WERI-Rb-1 (cell line): ENCODE measurements around the gene PIP5K1B.

Experiments used
- DNase-seq: peaks from one replicate; pipeline ENCODE4 v3.0.0-alpha.2; 2020
- H3K27ac ChIP-seq: fragments of 250-450 bp; sonication (Bioruptor Pico); 2 replicates; pipeline ENCODE4 v1.5.1; 2020; ENCODE audit warnings: mild to moderate bottlenecking, moderate library complexity
- H3K27me3 ChIP-seq: fragments of 250-450 bp; sonication (Bioruptor Pico); 2 replicates; pipeline ENCODE4 v1.5.1; 2021; ENCODE audit warnings: mild to moderate bottlenecking, low read depth, moderate library complexity; ENCODE audit not compliant: insufficient read depth, severe bottlenecking
- H3K36me3 ChIP-seq: fragments of 250-450 bp; sonication (Bioruptor Pico); 2 replicates; pipeline ENCODE4 v1.5.1; 2020; ENCODE audit warnings: mild to moderate bottlenecking, moderate library complexity
- H3K4me3 ChIP-seq: 2 replicates; pipeline ENCODE4 v1.5.1; 2011; ENCODE audit warnings: low read depth, mild to moderate bottlenecking, control low read depth, low read length
- H3K9me3 ChIP-seq: fragments of 250-450 bp; sonication (Bioruptor Pico); 2 replicates; pipeline ENCODE4 v1.5.1; 2021; ENCODE audit warnings: mild to moderate bottlenecking, moderate library complexity; ENCODE audit not compliant: severe bottlenecking
- TF ChIP-seq, protein P1 (sequence below): IDR thresholded peaks from 2 replicates; pipeline ENCODE4 v1.5.1; 2011; ENCODE audit warnings: low read depth, mild to moderate bottlenecking, control low read depth, inconsistent platforms, low read length

The PIP5K1B gene

DNA sequence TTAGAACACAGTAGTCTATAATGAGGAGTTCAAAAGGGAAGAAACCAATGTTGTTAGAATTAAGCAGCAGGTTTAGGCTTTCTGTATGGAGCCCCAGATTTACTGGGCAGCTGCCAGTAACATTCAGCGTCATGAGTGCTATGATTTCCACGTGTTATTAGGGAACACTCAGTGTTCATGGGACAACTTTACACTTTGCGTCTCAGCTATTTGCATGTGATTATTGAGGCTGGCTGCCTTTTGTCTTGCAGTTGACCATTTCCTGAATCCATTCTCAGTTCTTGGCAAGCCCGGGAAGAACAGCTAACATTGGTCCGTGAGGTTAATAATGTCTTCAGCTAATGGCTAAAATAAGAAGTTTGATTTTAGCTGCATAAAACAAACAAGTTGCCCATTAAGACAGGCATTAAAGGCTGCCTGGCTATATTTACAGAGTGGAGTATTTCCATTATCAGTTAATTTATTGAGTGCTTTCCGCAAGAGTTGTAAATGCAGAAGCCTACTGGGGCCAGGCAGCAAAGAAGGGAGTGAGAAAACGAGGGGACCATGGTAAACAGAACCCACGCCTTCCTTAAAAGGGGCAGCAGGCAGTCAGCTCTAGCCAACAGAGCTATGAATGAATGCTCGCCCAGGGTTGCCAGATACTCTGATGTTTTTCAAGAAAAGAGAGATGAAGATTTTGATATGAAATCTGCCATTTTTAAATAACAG, 120.9 kb downstream of the PIP5K1B start:
- DNase-seq = no peak
- H3K27me3 ChIP-seq = peaks cover 38% of the 10 kb centered on the region
- no peak overlapping the region for H3K4me3 ChIP-seq
- no peak overlapping the region for H3K27ac ChIP-seq
- H3K9me3 ChIP-seq = no peaks in the 10 kb centered on the region
- TF ChIP-seq, protein P1, sequence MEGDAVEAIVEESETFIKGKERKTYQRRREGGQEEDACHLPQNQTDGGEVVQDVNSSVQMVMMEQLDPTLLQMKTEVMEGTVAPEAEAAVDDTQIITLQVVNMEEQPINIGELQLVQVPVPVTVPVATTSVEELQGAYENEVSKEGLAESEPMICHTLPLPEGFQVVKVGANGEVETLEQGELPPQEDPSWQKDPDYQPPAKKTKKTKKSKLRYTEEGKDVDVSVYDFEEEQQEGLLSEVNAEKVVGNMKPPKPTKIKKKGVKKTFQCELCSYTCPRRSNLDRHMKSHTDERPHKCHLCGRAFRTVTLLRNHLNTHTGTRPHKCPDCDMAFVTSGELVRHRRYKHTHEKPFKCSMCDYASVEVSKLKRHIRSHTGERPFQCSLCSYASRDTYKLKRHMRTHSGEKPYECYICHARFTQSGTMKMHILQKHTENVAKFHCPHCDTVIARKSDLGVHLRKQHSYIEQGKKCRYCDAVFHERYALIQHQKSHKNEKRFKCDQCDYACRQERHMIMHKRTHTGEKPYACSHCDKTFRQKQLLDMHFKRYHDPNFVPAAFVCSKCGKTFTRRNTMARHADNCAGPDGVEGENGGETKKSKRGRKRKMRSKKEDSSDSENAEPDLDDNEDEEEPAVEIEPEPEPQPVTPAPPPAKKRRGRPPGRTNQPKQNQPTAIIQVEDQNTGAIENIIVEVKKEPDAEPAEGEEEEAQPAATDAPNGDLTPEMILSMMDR = no peak
- no peaks in the 10 kb centered on the region for H3K36me3 ChIP-seq

DNA sequence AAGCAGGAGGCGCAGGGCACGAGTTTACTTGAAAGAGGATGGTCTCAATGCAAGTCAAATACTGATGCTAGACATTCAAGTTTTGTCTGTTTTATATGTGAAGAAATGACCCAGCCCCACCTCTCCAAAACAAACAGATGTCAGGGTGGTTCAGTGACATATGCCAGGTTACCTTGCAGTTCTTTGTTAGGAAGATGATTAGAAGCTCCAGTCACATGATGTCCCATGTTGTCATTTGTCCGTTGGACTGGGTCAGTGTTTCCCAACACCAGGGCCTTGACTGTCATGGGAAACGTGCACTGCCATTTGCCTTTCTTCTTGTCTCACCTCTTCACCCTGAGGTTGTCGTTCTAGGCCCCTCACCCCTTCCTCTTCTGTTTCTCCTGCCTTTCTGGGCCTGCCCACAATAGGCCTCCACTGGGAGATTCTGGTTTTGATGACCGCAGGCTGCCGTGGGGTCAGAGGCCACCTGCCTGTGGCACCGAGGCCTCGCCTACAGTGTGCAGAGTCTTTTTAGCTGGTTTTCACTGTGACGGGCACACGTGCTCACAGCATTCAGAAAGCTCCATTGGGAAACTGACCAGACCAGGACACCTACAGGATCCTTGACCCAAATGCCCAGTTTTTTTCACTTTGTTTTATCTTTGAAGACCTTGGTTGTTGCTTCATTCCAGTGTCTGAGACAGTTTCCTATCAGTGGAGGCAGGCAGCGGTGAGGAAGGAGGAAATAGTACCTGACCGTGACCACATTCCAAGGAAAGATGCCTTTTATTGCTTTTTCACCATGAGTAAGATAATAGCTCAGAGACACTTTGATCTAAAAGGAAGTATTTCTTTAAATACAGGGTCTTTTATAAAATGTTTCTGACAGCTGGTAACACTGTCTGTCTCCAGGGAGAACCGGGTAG, 123.1 kb downstream of the PIP5K1B start:
- H3K27ac ChIP-seq = no peak overlapping the region
- no peaks in the 10 kb centered on the region for H3K36me3 ChIP-seq
- no peaks in the 10 kb centered on the region for H3K9me3 ChIP-seq
- no peak for DNase-seq
- peaks cover 27% of the 10 kb centered on the region for H3K27me3 ChIP-seq
- TF ChIP-seq, protein P1 = no peak
- no peak overlapping the region for H3K4me3 ChIP-seq

DNA sequence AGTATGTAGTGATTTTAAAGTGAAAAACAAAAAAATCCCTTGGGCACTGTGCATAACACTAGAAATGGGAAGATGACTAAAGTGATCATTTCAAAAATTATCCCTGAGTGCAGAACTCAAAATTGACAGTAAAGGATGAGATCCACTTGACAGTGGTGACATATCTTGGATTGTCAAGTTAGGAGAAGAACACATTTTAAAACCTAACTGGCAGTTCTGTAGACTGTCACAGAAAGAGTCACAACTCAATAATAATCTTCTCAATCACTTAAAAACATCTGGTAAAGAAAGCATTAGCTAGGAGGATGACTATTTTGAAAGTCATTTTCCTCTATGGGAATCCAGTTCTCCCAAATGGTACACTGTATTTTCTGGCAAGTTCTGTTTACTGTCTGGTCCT, 127.1 kb downstream of the PIP5K1B start:
- no peak for DNase-seq
- no peak overlapping the region for H3K27ac ChIP-seq
- no peaks in the 10 kb centered on the region for H3K9me3 ChIP-seq
- peaks cover 21% of the 10 kb centered on the region for H3K27me3 ChIP-seq
- TF ChIP-seq, protein P1 = no peak
- no peaks in the 10 kb centered on the region for H3K36me3 ChIP-seq
- no peak overlapping the region for H3K4me3 ChIP-seq

DNA sequence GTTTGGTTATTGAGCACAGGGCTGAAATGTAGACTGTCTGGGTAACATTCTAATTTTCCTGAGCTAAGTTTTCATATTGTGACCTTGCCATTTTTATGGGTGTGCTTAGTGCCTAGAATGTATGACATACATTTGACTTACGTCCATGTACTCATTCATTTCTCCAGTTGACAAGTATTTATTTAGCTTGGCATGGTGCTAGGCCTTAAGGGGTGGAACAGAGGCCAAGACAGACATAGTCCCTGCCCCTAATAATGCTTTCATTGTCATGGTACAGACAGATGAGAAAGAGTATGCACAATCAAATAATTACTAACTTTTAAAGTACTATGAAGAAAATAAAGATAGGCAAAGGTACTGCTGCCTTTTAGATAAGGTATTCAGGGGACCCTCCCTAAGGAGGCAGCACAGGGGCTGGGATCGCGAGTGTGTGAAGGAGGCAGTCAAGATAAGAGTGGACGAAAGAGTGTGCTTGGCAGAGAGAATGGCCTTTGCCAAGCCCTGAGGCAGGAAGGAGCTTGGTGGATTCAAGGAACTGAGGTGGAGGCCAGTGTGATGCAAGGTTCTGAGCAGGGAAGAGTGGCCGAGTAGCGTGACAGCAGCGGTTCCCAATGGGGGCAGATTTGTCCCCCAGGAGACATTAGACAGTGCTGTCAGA, 128.0 kb downstream of the PIP5K1B start:
- no peaks in the 10 kb centered on the region for H3K9me3 ChIP-seq
- no peak overlapping the region for H3K27ac ChIP-seq
- no peak overlapping the region for H3K4me3 ChIP-seq
- no peak for DNase-seq
- TF ChIP-seq, protein P1 = no peak
- peaks cover 21% of the 10 kb centered on the region for H3K27me3 ChIP-seq
- no peaks in the 10 kb centered on the region for H3K36me3 ChIP-seq

DNA sequence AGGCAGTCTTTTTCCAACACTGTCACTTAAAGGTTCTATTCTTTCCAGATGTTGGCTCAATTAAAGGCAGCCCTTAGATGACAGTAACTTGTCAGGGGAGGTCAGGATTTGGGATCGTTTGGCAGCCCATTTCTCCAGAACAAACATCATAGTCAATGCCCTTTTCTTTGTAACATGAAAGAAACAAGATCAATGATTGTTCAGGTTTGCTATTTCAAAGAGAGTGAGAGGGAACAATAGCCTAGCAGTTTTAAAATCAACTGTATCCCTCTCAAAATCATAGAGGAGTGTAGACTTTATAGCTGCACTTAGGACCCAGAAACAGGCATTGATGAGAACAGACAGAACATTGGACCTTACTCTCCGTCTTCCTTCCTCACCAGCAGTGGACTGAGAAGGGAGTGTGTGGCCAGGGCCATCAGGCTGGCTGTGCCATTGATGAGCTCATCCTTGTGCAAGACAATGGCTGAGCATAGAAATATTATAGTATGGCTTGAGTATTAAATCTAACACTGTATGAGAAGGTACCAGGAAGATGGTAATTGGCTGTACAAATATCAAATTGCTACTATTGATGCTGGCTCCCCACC, 130.0 kb downstream of the PIP5K1B start:
- Histone ChIP-seq H3K27ac (no peak overlapping the region), H3K36me3 (no peaks in the 10 kb centered on the region), H3K4me3 (no peak overlapping the region), H3K9me3 (no peaks in the 10 kb centered on the region), H3K27me3 (peaks cover 19% of the 10 kb centered on the region)
- TF ChIP-seq, protein P1 = no peak
- DNase-seq = no peak
